K562 treated with DMSO at 1 percent for 4 hours (cell line): ENCODE results near the gene TGFBR2. TPM values are rescaled to one million over a fixed set of nuclear protein-coding genes. Genes with fewer than 3 reads are reported as not detected.

ENCODE experiments used
- total RNA-seq: library from RNA; unstranded; fragments of 300-600 nt; gene quantifications from 2 replicates; pipeline ENCODE4 v1.2.3, GENCODE V29; 2022; ENCODE audit not compliant: insufficient read depth

The TGFBR2 gene
- 0.56 TPM in 1 of 2 replicates, not detected in the other for total RNA-seq

DNA sequence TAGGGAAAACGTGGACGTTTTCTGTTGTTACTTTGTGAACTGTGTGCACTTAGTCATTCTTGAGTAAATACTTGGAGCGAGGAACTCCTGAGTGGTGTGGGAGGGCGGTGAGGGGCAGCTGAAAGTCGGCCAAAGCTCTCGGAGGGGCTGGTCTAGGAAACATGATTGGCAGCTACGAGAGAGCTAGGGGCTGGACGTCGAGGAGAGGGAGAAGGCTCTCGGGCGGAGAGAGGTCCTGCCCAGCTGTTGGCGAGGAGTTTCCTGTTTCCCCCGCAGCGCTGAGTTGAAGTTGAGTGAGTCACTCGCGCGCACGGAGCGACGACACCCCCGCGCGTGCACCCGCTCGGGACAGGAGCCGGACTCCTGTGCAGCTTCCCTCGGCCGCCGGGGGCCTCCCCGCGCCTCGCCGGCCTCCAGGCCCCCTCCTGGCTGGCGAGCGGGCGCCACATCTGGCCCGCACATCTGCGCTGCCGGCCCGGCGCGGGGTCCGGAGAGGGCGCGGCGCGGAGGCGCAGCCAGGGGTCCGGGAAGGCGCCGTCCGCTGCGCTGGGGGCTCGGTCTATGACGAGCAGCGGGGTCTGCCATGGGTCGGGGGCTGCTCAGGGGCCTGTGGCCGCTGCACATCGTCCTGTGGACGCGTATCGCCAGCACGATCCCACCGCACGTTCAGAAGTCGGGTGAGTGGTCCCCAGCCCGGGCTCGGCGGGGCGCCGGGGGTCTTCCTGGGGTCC lies at the start of gene TGFBR2:
TSS of gene TGFBR2 (plus strand) at position 301 of the 731 bp plus-strand sequence. CDS start at position 584, 283 bp downstream.

